SU-DHL-6 (cell line): Measurements from ENCODE around the gene HCN1.

Source experiments
- H2AFZ ChIP-seq: fragments of 200-600 bp; sonication (generic); 2 replicates; pipeline ENCODE4 v1.6.1; 2014; ENCODE audit warnings: low read depth, mild to moderate bottlenecking, moderate library complexity, mixed read lengths, antibody characterized with exemption, low read length; ENCODE audit not compliant: severe bottlenecking
- H3F3A ChIP-seq: fragments of 200-600 bp; shearing (Covaris generic); 2 replicates; pipeline ENCODE4 v1.6.0; 2016; ENCODE audit warnings: antibody characterized with exemption, mild to moderate bottlenecking; ENCODE audit not compliant: insufficient read depth
- H3K27ac ChIP-seq: fragments of 200-600 bp; sonication (generic); 2 replicates; pipeline ENCODE4 v1.5.1; 2016; ENCODE audit warnings: low read depth, mild to moderate bottlenecking, low read length, moderate library complexity, mixed read lengths
- H3K27me3 ChIP-seq: fragments of 200-600 bp; sonication (generic), shearing (Covaris generic); 2 replicates; pipeline ENCODE4 v1.6.0; 2014; ENCODE audit warnings: mild to moderate bottlenecking, low read length
- H3K36me3 ChIP-seq: fragments of 200-600 bp; sonication (generic); 2 replicates; pipeline ENCODE4 v1.6.1; 2014; ENCODE audit warnings: mild to moderate bottlenecking, low read length, mixed read lengths
- H3K4me2 ChIP-seq: fragments of 300-600, 200-600 bp; shearing (Covaris generic), sonication (generic); 2 replicates; pipeline ENCODE4 v1.6.0; 2014; ENCODE audit warnings: low read length, low read depth, mild to moderate bottlenecking; ENCODE audit not compliant: poor library complexity, severe bottlenecking
- H3K4me3 ChIP-seq: fragments of 200-600 bp; sonication (generic); 2 replicates; pipeline ENCODE4 v1.5.1; 2014; ENCODE audit warnings: antibody characterized with exemption, low read length, mild to moderate bottlenecking, mixed read lengths; ENCODE audit not compliant: insufficient read depth, poor library complexity, severe bottlenecking
- H3K79me2 ChIP-seq: fragments of 200-600 bp; sonication (generic); 2 replicates; pipeline ENCODE4 v1.6.1; 2014; ENCODE audit warnings: mild to moderate bottlenecking, low read length, moderate library complexity; ENCODE audit not compliant: insufficient read depth
- H3K9ac ChIP-seq: fragments of 200-600 bp; sonication (generic); 2 replicates; pipeline ENCODE4 v1.7.0; 2014; ENCODE audit warnings: mild to moderate bottlenecking, low read length
- H3K9me2 ChIP-seq: fragments of 200-600 bp; sonication (generic); replicated peaks from 2 replicates; pipeline ENCODE4 v1.6.1; 2014; ENCODE audit warnings: low read length; ENCODE audit not compliant: insufficient read depth
- H3K9me3 ChIP-seq: fragments of 200-600 bp; sonication (generic); 2 replicates; pipeline ENCODE4 v1.6.1; 2014; ENCODE audit warnings: low read length, mixed read lengths; ENCODE audit not compliant: insufficient read depth
- H4K20me1 ChIP-seq: fragments of 200-600 bp; sonication (generic); 2 replicates; pipeline ENCODE4 v1.6.1; 2014; ENCODE audit warnings: low read depth, mild to moderate bottlenecking, antibody characterized with exemption, low read length, moderate library complexity, mixed read lengths
- CTCF ChIP-seq: fragments of 200-600 bp; sonication (generic); IDR thresholded peaks from one replicate; pipeline ENCODE4 v1.5.1; 2017; ENCODE audit warnings: antibody characterized with exemption, mild to moderate bottlenecking, low read length, moderate library complexity; ENCODE audit not compliant: insufficient read depth, poor library complexity, severe bottlenecking
- EZH2phosphoT487 ChIP-seq: fragments of 200-600 bp; sonication (generic), shearing (Covaris generic); conservative IDR thresholded peaks from 2 replicates; pipeline ENCODE4 v1.6.1; 2018; ENCODE audit warnings: mild to moderate bottlenecking, antibody characterized with exemption, low read length, moderate library complexity, mixed read lengths

Gene HCN1

GRCh38 chr5:45578270-45578669 is 117.9 kb downstream of the HCN1 start:
- Histone ChIP-seq H3K9ac (no peak overlapping the region), H3K36me3 (no peaks in the 10 kb centered on the region), H3F3A (no peaks in the 10 kb centered on the region), H4K20me1 (no peaks in the 10 kb centered on the region), H3K79me2 (no peaks in the 10 kb centered on the region), H3K4me3 (no peak overlapping the region), H3K9me3 (no peaks in the 10 kb centered on the region), H3K4me2 (no peak overlapping the region), H3K9me2 (no peaks in the 10 kb centered on the region), H3K27ac (no peak overlapping the region), H2AFZ (no peak overlapping the region), H3K27me3 (no peaks in the 10 kb centered on the region)
- TF ChIP-seq EZH2phosphoT487 (no peak), CTCF (no peak)

DNA sequence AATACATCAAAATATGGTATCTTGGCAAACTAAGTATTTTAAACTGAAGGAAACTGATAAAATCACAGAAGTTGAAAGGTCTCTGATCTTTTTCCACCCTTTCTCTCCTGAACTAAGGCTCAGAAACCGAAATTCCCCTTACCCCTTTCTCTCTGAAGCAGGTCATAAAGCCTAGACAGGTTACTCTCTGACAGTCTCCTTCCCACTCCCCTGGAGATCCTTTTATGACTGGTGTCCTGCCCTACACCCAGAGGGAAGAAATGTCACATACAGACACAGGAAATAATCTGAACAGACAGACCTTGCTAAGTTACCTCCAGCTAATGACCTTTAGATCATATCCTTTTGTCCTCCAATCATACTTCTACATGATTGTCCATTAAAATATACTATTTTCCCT is 127.4 kb downstream of the HCN1 start:
- no peaks in the 10 kb centered on the region for H3K9me3 ChIP-seq
- H3K4me2 ChIP-seq: no peak overlapping the region
- no peak for TF ChIP-seq CTCF
- no peak for TF ChIP-seq EZH2phosphoT487
- H3K27me3 ChIP-seq: no peaks in the 10 kb centered on the region
- no peaks in the 10 kb centered on the region for H3K9me2 ChIP-seq
- no peak overlapping the region for H3K4me3 ChIP-seq
- H3F3A ChIP-seq: no peaks in the 10 kb centered on the region
- no peaks in the 10 kb centered on the region for H3K79me2 ChIP-seq
- H2AFZ ChIP-seq: no peak overlapping the region
- no peaks in the 10 kb centered on the region for H3K36me3 ChIP-seq
- no peaks in the 10 kb centered on the region for H4K20me1 ChIP-seq
- no peak overlapping the region for H3K27ac ChIP-seq
- no peak overlapping the region for H3K9ac ChIP-seq

- Histone ChIP-seq H3K4me3 (no peak overlapping the region), H3F3A (no peaks in the 10 kb centered on the region), H3K9me2 (no peaks in the 10 kb centered on the region), H3K79me2 (no peaks in the 10 kb centered on the region), H3K27ac (no peak overlapping the region), H4K20me1 (no peaks in the 10 kb centered on the region), H3K36me3 (no peaks in the 10 kb centered on the region), H3K4me2 (no peak overlapping the region), H3K9me3 (no peaks in the 10 kb centered on the region), H2AFZ (no peak overlapping the region), H3K27me3 (no peaks in the 10 kb centered on the region), H3K9ac (no peak overlapping the region)
- TF ChIP-seq CTCF (no peak), EZH2phosphoT487 (no peak)
These were observed 153.8 kb downstream of the HCN1 start for GRCh38 chr5:45542421-45542820.

- Histone ChIP-seq H3K4me3 (no peak overlapping the region), H2AFZ (no peak overlapping the region), H3F3A (no peaks in the 10 kb centered on the region), H3K4me2 (no peak overlapping the region), H3K27ac (no peak overlapping the region), H3K9ac (no peak overlapping the region), H4K20me1 (no peaks in the 10 kb centered on the region; the same call in 1 of the 2 replicates), H3K79me2 (no peaks in the 10 kb centered on the region), H3K9me3 (no peaks in the 10 kb centered on the region), H3K36me3 (no peaks in the 10 kb centered on the region), H3K9me2 (no peaks in the 10 kb centered on the region), H3K27me3 (no peaks in the 10 kb centered on the region)
- TF ChIP-seq EZH2phosphoT487 (no peak), CTCF (no peak)
These were observed 162.5 kb downstream of the HCN1 start for GRCh38 chr5:45533663-45534062.
